DND-41 (cell line): ENCODE measurements around the gene MKRN3.

Experiments
- ATAC-seq: fragments of 200-7000 bp; cut with Tn5 transposase; 3 replicates; pipeline ENCODE4 v1.9.1; 2021; ENCODE audit warnings: low read depth; ENCODE audit not compliant: insufficient read depth
- DNase-seq: peaks from one replicate; pipeline ENCODE4 v3.0.0-alpha.2; 2020
- H2AFZ ChIP-seq: 2 replicates; pipeline ENCODE4 v1.6.0; 2012; ENCODE audit warnings: low read depth, low read length
- H3K27ac ChIP-seq: 2 replicates; pipeline ENCODE4 v1.5.1; 2012; ENCODE audit warnings: low read length, inconsistent platforms
- H3K27me3 ChIP-seq: fragments of 200-600 bp; sonication (generic); 2 replicates; pipeline ENCODE4 v1.6.0; 2012; ENCODE audit warnings: low read length, mild to moderate bottlenecking, inconsistent platforms; ENCODE audit not compliant: insufficient read depth, poor library complexity
- H3K36me3 ChIP-seq: 2 replicates; pipeline ENCODE4 v1.5.1; 2012; ENCODE audit warnings: low read length, inconsistent platforms; ENCODE audit not compliant: insufficient read depth
- H3K4me1 ChIP-seq: 2 replicates; pipeline ENCODE4 v1.5.1; 2012; ENCODE audit warnings: mild to moderate bottlenecking, low read length; ENCODE audit not compliant: insufficient read depth
- H3K4me2 ChIP-seq: 2 replicates; pipeline ENCODE4 v1.6.0; 2012; ENCODE audit warnings: mild to moderate bottlenecking, moderate library complexity, low read length, inconsistent platforms; ENCODE audit not compliant: insufficient read depth
- H3K4me3 ChIP-seq, 2 experiments: fragments of 200-600 bp in 1 of 2; shearing (Covaris generic) in 1 of 2; 2 replicates each; pipeline ENCODE4 v1.5.1; 2012 to 2016; ENCODE audit warnings: inconsistent platforms in 2 of 2, low read length in 2 of 2, mild to moderate bottlenecking in 2 of 2, low read depth in 1 of 2, moderate library complexity in 1 of 2
- H3K79me2 ChIP-seq: 2 replicates; pipeline ENCODE4 v1.6.0; 2012; ENCODE audit warnings: low read length, inconsistent platforms; ENCODE audit not compliant: insufficient read depth
- H3K9ac ChIP-seq: 2 replicates; pipeline ENCODE4 v1.6.0; 2012; ENCODE audit warnings: low read depth, mild to moderate bottlenecking, inconsistent platforms, low read length, moderate library complexity
- H3K9me3 ChIP-seq: 2 replicates; pipeline ENCODE4 v1.5.1; 2012; ENCODE audit warnings: low read length, moderate library complexity, mild to moderate bottlenecking, inconsistent platforms; ENCODE audit not compliant: insufficient read depth, severe bottlenecking
- H4K20me1 ChIP-seq: 2 replicates; pipeline ENCODE4 v1.6.0; 2012; ENCODE audit warnings: low read length; ENCODE audit not compliant: insufficient read depth
- EZH2 ChIP-seq: IDR thresholded peaks from 3 replicates; pipeline ENCODE4 v1.6.1; 2012; ENCODE audit warnings: borderline replicate concordance, low read depth, mild to moderate bottlenecking, moderate library complexity, low read length, inconsistent platforms; ENCODE audit not compliant: severe bottlenecking
- TF ChIP-seq, protein P1 (sequence below): IDR thresholded peaks from 2 replicates; pipeline ENCODE4 v1.5.1; 2012; ENCODE audit warnings: borderline replicate concordance, low read length, moderate library complexity, mild to moderate bottlenecking; ENCODE audit not compliant: poor library complexity, severe bottlenecking; ENCODE audit errors: extremely low read depth

Gene MKRN3

DNA sequence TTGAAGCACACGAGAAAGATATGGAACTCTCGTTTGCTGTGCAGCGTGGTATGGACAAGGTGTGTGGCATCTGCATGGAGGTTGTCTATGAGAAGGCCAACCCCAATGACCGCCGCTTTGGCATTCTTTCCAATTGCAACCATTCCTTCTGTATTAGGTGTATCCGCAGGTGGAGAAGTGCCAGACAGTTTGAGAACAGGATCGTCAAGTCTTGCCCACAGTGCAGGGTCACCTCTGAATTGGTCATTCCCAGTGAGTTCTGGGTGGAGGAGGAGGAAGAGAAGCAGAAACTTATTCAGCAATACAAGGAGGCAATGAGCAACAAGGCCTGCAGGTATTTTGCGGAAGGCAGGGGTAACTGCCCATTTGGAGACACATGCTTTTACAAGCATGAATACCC is 1.2 kb downstream of the MKRN3 start:
- no peak for ATAC-seq
- H3K4me2 ChIP-seq, result peak overlapping the region; percentile 97
- H3K4me3 ChIP-seq, result peak overlapping the region; percentile 73 to 88; a peak in 3 of 4 replicates
- no peaks in the 10 kb centered on the region for H3K27me3 ChIP-seq
- peaks cover 44% of the 10 kb centered on the region for H3K36me3 ChIP-seq
- peaks cover 44% of the 10 kb centered on the region for H4K20me1 ChIP-seq
- peak overlapping the region; percentile 99 for H3K27ac ChIP-seq
- peaks cover 45% of the 10 kb centered on the region for H3K4me1 ChIP-seq
- H3K9ac ChIP-seq, result peak overlapping the region; percentile 99
- H3K79me2 ChIP-seq, result peaks cover 69% of the 10 kb centered on the region
- TF ChIP-seq, protein P1, sequence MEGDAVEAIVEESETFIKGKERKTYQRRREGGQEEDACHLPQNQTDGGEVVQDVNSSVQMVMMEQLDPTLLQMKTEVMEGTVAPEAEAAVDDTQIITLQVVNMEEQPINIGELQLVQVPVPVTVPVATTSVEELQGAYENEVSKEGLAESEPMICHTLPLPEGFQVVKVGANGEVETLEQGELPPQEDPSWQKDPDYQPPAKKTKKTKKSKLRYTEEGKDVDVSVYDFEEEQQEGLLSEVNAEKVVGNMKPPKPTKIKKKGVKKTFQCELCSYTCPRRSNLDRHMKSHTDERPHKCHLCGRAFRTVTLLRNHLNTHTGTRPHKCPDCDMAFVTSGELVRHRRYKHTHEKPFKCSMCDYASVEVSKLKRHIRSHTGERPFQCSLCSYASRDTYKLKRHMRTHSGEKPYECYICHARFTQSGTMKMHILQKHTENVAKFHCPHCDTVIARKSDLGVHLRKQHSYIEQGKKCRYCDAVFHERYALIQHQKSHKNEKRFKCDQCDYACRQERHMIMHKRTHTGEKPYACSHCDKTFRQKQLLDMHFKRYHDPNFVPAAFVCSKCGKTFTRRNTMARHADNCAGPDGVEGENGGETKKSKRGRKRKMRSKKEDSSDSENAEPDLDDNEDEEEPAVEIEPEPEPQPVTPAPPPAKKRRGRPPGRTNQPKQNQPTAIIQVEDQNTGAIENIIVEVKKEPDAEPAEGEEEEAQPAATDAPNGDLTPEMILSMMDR, result no peak
- no peak for DNase-seq
- H3K9me3 ChIP-seq, result no peaks in the 10 kb centered on the region
- no peak overlapping the region for H2AFZ ChIP-seq

- peaks cover 48% of the 10 kb centered on the region for H4K20me1 ChIP-seq
- no peak for DNase-seq
- TF ChIP-seq EZH2, result no peak
- TF ChIP-seq, protein P1, result no peak
Observed at GRCh38 chr15:23567921-23568320, 2.4 kb downstream of the MKRN3 start.

DNA sequence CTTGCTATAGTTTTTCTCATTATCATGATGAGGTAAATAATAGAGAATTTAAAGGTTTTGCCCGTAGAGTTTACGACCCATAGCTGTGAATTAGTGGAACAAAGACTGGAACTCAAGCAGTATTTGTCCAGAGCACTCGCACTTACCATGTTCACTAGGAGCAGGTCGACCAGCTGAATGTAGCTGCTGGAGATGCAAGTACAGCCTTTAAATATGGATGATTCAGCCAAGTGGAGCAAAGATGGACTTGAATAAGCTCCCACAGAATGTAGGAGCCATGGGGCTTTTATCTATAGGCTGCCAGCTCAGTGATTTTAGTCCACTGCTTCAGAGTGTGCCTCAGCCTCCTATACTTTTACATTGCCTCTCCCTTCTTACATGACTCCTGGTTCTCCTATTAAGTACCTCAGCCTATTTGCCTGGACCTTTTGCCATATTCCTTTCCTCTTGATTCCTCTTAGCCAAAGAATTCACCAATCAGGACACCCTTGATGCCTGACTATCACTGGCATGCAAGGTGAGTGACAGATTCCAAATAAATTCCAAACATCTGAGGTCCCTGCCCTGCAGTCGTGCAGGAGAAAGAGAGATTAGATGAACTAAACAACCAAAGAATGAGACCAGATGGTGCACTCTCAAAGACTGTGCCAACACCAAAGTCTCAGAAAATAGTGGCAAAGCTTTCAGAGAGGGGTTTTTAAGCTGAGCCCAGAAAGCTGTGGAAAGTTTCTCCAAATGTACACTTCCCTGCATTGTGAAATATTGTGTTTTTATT is 3.9 kb downstream of the MKRN3 start:
- no peak for ATAC-seq

More at GRCh38 chr15:23567921-23568320, 2.4 kb downstream of the MKRN3 start:
- ATAC-seq, result no peak
- H3K27ac ChIP-seq, result no peak overlapping the region
- H3K4me1 ChIP-seq, result peaks cover 45% of the 10 kb centered on the region
- peaks cover 44% of the 10 kb centered on the region for H3K36me3 ChIP-seq
- H3K9me3 ChIP-seq, result no peaks in the 10 kb centered on the region
- peak overlapping the region; percentile 97; the same call in 1 of the 2 replicates for H3K4me2 ChIP-seq
- no peak overlapping the region; the same call in 1 of the 2 replicates for H3K9ac ChIP-seq
- peaks cover 82% of the 10 kb centered on the region for H3K79me2 ChIP-seq
- H2AFZ ChIP-seq, result no peak overlapping the region
- H3K27me3 ChIP-seq, result no peaks in the 10 kb centered on the region
- peak overlapping the region in 1 of 2 experiments; percentile 38; a peak in 1 of 4 replicates for H3K4me3 ChIP-seq

More for the DNA sequence above, 3.9 kb downstream of the MKRN3 start:
- Histone ChIP-seq H3K4me1 (peaks cover 41% of the 10 kb centered on the region), H2AFZ (no peak overlapping the region), H3K27ac (no peak overlapping the region), H3K4me3 (peak overlapping the region in 1 of 2 experiments; percentile 12; a peak in 1 of 4 replicates), H4K20me1 (peaks cover 63% of the 10 kb centered on the region), H3K4me2 (peak overlapping the region; percentile 97; the same call in 1 of the 2 replicates), H3K36me3 (peaks cover 48% of the 10 kb centered on the region), H3K9me3 (no peaks in the 10 kb centered on the region), H3K27me3 (no peaks in the 10 kb centered on the region), H3K9ac (no peak overlapping the region), H3K79me2 (peaks cover 94% of the 10 kb centered on the region)
- TF ChIP-seq, protein P1, result no peak
- TF ChIP-seq EZH2, result no peak
- no peak for DNase-seq
